ENCODE measurements around the gene RHOV. TPM values are rescaled to one million over a fixed set of nuclear protein-coding genes. Genes with fewer than 3 reads are reported as not detected.
"Not testable (repeated sequence)": the region's sequence is repeated elsewhere in the genome, so short reads cannot be mapped to it uniquely, and the experiment has no call there.

RHOV gene
- total RNA-seq, 1 experiment from 2014 or later = 0.51 TPM

DNA sequence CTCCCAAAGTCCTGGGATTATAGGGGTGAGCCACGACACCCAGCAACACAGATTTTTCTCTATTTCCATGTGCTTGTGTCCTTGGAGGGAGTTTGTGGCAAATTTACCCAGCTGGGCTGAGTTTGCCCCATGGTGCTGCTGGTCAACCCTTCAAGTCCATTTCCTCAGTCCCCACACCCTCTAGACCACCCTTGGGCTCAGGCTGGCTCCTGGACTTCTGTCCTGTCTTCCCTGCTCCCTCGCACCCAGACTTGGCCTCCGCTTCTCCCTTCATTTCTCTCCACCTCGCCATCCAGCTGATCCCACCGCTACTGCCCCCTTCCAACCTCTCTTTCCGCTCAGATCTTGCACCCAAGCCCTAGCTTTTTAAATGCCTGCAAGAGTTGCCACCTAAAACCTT lies 7.3 kb upstream of the RHOV start:
- DNase-seq (ENCODE audit: low read depth) = no peak
- in situ Hi-C loops (cut with HindIII; ENCODE audit: low pct_unique_long_range_greater_than_20kb, low sequenced_read_pairs) = no loop called here

DNA sequence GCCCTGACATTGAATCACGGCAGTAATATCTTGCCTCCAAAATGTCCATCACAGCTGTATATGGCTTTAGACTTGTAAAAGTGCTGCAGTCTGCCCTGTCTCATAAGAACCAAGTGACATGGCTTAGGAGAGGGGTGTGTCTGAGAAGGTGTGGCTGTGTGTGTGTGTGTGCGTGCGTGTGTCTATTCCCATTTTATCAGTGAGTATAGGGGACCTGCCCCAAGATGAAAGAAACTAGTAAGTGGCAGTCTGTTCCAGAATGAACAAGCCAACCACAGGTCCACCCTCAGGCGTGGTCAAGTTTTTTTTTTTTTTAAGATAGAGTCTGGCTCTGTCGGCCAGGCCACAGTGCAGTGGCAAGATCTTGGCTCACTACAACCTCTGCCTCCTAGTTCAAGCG lies 5.6 kb upstream of the RHOV start:
- no peak for DNase-seq (ENCODE audit: low read depth)
- in situ Hi-C loops (cut with HindIII; ENCODE audit: low pct_unique_long_range_greater_than_20kb, low sequenced_read_pairs) = no loop called here

DNA sequence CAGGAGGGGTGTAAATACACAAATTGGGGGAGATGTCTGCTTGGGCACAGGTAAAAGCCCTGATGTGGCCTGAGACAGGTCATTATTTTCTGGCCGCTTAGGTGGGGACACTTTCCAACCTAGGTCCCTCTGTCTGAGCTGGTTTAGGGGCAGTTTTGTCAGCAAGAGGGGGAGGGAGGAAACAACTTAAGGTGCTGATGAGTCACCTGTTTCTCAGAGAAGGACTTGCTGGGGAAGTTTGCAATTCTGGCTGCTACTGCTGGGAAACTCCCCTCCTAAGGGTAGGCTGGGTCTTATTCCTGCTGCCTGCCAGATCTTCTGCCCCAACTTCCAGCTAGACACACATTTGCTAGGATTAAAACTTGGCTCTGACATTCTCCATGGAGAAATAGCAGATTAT lies 4.8 kb upstream of the RHOV start:
- in situ Hi-C loops (cut with HindIII; ENCODE audit: low pct_unique_long_range_greater_than_20kb, low sequenced_read_pairs) = no loop called here
- DNase-seq (ENCODE audit: low read depth) = peak; percentile 35

DNA sequence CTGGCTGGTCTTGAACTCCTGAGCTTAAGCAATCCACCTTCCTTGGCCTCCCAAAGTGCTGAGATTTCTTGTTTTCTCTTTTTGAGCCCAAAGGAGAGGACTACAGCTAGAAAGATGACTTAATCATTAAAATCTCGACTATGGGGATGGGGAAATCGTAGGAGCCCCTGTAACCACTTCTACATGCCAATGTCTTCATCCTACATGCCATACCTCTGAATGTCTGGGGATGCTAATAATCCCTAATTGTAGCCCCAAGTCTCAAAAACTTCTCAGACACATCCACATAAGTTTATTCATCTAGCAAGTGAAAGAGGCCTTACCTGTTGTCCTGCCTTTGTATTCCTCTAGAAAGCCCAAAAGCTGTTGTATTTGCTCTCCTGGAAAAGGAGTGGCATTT lies 3.7 kb upstream of the RHOV start:
- no peak for DNase-seq (ENCODE audit: low read depth)
- in situ Hi-C loops (cut with HindIII; ENCODE audit: low pct_unique_long_range_greater_than_20kb, low sequenced_read_pairs) = no loop called here

DNA sequence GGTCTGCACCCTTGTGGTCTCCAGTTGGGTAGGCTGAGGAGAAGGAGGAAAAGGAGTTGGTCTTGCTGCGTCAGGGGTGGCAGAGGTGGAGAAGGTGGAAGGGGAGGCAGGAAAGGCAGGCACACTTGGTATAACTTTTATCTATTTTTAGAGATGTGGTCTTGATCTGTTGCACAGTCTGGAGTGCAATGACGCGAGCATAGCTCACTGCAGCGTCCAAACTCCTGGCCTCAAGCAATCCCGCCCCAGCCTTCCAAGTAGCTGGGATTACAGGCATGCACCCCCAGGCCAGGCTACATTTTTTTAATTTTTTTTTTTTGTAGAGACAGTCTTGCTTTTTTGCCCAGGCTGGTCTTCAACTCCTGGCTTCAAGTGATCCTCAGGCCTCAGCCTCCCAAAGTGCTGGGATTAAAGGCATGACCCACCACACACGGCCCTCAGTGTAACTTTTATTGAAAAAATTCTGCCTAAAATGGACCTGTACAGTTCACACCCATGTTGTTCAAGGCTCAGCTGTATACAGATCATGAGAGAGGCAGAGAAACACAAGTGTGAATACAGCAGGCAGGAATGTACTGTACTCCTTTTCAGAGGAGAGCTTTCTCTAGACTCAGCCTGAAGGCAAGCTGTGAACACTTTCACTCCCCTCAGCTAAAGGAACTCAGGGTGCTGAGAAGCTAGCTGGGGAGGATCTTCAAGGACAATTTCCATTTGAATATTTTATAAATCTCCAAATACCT lies 2.1 kb upstream of the RHOV start:
- DNase-seq (ENCODE audit: low read depth) = no peak
- in situ Hi-C loops (cut with HindIII; ENCODE audit: low pct_unique_long_range_greater_than_20kb, low sequenced_read_pairs) = no loop called here

DNA sequence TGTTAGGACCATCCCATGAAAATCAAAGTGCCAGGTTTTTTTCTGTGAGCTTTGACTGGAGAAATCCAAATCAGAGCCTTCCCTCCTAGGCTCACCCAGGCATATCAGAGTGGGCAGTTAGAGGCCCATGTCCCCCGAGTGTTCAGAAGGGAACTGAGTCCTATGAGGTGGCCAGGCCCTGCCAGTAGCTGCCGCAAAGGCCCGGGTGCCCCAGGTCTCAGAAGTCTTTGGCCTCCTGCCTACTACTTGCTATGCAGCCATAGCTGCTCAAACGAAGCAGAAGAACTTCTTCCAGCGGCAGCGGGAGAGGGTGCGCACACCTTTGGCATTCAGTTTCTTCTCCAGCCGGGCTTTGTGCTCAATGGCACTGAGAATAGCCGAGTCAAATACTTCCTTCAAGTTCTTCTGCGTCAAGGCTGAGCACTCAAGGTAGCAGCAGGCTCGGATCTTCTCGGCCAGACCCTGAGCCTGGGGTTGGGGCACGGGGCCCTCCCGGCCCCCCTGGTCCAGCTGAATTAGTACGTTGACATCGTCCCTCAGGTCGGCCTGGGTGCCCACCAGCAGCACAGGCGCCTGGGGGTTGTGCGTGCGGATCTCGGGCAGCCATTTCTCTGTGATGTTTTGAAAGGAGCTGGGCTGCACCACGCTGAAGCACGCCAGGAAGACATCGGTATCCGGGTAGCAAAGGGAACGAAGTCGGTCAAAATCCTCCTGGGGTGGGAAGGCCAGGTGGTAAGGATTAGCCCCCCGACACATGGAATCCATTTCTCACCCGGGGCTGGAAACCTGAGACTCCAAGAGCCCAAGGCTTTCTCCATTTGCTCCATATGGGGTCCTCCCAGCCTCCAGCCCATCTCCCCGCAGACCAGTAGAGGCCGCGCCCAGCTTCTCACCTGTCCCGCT lies 992 bp downstream of the RHOV start:
- in situ Hi-C loops (cut with HindIII; ENCODE audit: low pct_unique_long_range_greater_than_20kb, low sequenced_read_pairs) = no loop called here
- no peak for DNase-seq (ENCODE audit: low read depth)

DNA sequence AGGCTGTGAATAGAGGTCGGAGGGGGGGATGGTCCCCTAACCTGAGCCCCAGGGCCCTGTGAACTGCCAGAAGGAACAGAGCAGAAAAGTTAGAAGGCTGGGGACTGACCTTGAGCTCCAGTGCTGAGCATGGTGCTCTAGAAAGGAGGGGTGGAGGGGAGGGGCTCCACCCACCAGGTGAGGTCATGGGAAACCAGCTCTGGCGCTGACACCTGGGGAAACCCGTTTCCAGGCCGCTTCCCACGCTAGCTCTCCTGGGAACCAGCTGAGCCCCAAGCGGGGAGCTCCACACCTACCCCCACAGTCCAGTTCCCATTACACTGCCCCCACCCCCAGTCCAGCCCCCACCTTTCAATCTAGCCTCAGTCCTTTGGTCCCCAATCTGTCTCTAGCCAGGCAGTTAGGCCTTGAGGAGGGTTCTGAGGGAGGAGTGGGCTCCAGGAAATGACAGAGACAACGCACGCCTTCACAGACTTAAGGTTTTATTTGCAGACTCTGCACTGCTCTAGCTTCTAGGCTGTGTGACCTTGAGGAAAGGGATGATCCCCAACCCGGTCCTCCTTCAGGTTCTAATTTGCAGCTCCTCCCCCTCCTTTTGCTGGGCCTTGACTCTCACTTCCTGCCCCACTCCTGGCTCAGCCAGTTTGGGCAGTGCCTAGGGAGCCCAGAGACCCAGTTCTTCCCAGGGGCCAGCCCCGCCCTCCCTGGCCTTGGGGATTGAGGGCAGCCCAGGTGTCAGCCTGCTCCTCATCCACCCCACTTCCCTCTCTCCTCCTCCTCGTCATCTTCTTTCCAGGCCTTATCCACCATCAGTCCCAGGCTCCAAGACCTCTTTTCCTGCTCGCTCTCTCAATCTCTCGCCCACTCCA lies 2.1 kb downstream of the RHOV start:
- DNase-seq (ENCODE audit: low read depth) = no peak
- in situ Hi-C loops (cut with HindIII; ENCODE audit: low pct_unique_long_range_greater_than_20kb, low sequenced_read_pairs) = no loop called here

DNA sequence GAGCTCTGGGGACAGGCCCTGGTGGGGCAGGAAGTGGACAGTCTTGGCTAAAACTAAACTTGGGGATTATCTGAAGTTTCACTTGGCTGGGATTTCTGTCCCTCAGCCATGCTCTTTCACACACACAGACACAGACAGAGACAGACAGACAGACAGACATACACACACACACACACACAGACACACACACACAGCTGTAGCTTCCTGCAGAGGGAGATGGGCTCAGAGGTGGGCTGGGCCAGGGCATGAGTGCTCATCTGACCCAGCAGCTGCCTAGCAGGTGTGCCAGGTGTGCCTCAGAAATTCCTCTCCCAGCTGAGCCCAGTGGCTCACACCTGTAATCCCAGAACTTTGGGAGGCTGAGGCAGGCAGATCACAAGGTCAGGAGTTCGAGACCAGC lies 3.3 kb downstream of the RHOV start:
- in situ Hi-C loops (cut with HindIII; ENCODE audit: low pct_unique_long_range_greater_than_20kb, low sequenced_read_pairs) = no loop called here
- no peak for DNase-seq (ENCODE audit: low read depth)

DNA sequence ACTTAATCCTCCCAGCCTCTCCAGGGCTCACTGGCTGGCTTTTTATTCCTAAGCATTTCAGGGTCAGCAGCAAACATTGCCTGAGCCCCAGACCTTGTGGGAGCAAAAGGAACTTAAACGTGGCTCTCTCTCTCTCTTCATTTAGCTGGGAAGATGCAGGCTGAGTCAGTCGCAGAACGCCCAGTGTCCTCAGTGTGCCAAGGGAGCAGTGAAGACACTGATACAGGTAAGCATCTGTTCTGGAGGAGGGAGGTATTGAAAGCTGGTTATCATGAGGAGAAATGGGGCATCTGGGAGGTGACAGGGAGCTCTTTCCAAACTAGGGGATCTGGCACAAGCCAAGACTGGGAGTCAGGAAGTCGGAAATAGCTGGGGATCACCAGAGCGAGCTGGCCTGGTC lies 4.3 kb downstream of the RHOV start:
- DNase-seq (ENCODE audit: low read depth) = no peak
- in situ Hi-C loops (cut with HindIII; ENCODE audit: low pct_unique_long_range_greater_than_20kb, low sequenced_read_pairs) = no loop called here

DNA sequence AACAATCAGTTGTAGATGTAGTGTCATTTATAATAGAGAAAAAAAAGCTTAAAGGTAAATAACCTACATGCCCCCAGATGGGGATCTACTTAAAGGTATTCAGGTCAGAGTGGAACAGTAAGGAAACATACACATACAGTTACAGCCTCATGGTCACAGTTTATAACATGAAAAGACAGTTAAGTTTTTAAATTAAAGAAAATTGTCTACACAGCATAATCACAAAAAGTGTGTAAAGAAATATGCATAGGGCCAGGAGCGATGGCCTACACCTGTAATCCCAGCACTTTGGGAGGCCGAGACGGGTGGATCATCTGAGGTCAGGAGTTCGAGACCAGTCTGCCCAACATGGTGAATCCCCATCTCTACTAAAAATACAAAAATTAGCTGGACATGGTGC lies 6.8 kb downstream of the RHOV start:
- in situ Hi-C loops (cut with HindIII; ENCODE audit: low pct_unique_long_range_greater_than_20kb, low sequenced_read_pairs) = no loop called here
- no peak for DNase-seq (ENCODE audit: low read depth)

DNA sequence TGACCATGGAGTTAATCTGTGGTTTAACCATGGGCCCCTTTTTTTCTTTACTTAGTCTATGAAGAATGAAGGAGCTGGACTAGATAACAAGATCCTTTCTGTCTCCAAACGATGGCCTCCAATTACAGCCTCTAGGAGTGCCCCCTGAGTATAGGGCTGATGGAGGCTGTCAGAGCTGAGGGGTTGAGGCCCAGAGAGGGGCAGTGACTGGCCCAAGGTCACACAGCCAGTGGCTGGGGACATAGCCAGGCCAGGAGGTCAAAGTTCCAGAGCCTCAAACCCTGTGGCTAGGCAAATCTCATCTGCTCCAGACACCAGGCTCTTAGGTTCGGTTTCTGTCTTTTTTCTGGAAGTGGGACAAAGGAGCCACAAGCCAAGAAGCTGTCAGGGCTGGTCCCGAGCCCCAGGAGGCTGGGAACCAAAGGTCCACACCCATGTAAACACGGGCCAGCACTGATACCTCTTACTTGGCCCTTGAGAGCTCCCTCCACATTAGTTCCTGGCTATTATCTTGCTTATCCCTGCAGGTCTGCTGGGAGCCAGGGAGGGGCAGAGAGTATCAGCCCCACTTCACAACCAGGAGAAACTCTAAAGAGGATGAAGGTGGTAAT lies 10.3 kb downstream of the RHOV start:
- no peak for DNase-seq (ENCODE audit: low read depth)
- in situ Hi-C loops (cut with HindIII; ENCODE audit: low pct_unique_long_range_greater_than_20kb, low sequenced_read_pairs) = no loop called here

DNA sequence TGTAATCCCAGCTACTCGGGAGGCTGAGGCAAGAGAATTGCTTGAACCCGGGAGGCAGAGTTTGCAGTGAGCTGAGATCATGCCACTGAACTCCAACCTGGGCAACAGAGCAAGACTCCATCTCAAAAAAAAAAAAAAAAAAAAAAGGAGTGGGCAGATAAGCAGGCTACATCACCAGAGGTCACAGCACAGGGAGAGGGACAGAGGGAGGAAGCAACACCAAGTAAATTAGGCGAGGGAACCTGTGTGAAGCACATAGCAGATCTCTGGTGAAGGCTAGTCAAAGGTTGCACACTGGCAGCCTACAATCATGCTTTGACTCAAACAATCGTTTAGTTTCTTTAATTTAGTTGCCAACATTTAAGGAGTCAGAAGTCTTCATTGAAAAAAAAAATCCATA lies 12.9 kb downstream of the RHOV start:
- in situ Hi-C loops (cut with HindIII; ENCODE audit: low pct_unique_long_range_greater_than_20kb, low sequenced_read_pairs); DNase-seq (ENCODE audit: low read depth): not testable (repeated sequence)

DNA sequence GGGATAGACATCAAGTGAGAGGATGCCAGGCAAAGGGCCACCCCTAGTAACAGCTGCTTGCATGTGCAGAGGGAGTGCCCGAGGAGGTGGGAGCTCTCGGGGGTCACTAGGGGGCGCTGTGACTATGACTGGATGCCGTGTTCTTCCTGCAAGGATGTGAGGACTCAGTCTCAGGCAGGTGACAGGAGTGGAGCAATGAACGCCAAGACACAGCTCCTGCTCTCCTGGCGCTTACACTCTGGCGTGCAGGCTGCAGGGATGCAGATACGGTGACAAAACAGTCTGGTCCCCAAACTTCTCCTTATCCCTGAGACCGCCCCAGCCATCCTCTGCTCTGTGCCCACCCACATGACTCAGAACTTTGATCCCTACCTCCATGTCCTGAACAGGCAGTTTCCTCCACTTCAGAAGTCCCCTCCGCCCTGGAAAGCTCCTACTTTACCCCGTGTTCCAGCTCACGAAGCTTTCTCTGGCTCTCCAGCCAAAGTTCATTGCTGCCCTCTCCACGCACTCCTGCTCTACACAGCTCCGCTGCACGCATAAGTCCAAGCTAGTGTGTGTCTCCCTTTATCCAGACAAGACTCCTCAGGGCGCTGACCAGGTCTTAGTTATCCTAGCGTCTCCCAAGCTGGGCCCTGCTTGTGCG lies 14.7 kb downstream of the RHOV start:
- DNase-seq (ENCODE audit: low read depth) = peak; percentile 65
- in situ Hi-C loops (cut with HindIII; ENCODE audit: low pct_unique_long_range_greater_than_20kb, low sequenced_read_pairs) = no loop called here

DNA sequence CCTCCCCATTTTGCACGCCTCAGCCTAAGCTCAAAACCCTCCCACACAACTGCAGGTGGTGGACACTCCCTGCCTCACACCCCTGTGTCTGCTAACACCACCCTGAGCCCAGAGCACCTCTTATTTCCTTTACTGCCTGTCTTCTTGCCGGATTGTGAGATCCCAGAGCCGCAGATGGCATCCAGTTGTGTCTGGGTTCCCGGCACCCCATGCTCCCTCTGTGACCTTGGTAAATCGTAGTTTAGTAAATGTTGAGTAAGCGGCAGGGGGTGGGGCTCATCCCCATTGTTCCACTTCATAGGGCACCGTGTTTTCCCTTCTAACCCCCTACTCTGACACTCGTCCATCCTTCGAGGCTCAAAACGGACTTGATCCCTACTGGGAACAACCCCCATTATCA lies 15.3 kb downstream of the RHOV start:
- no peak for DNase-seq (ENCODE audit: low read depth)
- in situ Hi-C loops (cut with HindIII; ENCODE audit: low pct_unique_long_range_greater_than_20kb, low sequenced_read_pairs) = no loop called here

DNA sequence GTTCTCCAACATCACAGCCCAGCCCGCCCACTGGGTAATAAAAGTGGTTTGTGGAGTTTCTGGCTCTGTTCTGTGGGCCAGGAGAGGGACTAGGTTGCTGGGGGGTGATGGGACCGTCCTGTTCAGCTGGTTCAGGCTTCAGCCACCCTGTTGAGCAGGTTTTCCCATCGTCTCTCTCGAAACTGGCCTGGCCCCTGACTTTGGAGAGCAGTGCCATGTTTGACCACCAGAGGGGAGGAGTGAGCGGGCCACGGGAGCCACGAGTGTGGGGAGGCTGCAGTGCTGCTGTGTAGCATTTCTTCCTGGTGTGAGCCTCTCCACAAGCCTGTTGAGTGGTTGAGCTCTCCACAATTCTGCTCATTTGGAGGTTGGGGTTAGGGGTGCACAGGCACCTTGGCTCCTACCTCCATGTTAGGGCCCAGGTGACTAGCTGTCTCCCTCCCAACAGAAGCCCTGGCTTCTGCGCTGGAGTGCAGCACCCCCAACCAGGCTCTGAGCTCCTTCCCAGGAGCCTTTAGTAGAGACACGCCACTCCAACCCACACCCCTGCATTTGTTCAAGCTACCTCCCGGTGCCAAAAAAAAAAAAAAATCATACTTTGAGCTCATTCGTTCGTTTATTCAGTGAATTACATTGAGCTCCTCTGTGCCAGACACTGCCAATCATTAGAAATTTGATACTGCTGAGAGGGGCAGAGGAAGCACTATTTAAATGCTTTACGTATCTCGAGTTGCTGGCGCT lies 16.3 kb downstream of the RHOV start:
- DNase-seq (ENCODE audit: low read depth) = peak; percentile 57
- in situ Hi-C loops (cut with HindIII; ENCODE audit: low pct_unique_long_range_greater_than_20kb, low sequenced_read_pairs) = no loop called here

DNA sequence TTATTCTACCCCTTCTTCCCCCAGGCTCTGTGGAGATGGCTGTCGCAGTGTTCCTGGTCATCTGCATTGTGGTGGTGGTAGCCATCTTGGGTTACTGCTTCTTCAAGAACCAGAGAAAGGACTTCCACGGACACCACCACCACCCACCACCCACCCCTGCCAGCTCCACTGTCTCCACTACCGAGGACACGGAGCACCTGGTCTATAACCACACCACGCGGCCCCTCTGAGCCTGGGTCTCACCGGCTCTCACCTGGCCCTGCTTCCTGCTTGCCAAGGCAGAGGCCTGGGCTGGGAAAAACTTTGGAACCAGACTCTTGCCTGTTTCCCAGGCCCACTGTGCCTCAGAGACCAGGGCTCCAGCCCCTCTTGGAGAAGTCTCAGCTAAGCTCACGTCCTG lies 17.3 kb downstream of the RHOV start:
- in situ Hi-C loops (cut with HindIII; ENCODE audit: low pct_unique_long_range_greater_than_20kb, low sequenced_read_pairs) = no loop called here

DNA sequence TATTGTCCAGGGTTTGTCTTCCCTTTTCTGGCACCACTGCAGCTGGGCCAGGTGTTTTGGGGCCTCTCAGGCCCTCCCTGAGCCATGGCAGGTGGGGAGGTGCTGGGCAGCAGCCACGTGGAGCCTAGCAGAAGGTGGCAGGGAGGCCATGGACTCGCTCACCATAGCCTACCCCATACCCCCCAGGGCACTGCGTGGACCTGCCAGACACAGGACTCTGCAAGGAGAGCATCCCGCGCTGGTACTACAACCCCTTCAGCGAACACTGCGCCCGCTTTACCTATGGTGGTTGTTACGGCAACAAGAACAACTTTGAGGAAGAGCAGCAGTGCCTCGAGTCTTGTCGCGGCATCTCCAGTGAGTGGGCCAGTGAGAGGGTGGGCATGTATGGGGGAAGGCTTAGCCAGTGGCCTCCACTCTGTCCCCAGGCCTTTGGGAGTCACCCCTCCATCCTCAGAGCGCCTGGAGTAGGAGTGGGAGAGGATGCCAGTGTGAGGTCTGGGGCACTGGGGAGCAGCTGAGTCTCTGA lies 18.3 kb downstream of the RHOV start:
- in situ Hi-C loops (cut with HindIII; ENCODE audit: low pct_unique_long_range_greater_than_20kb, low sequenced_read_pairs) = no loop called here
- DNase-seq (ENCODE audit: low read depth) = no peak

More for the DNA sequence above, 17.3 kb downstream of the RHOV start:
- no peak for DNase-seq (ENCODE audit: low read depth)
